ENCODE results near the gene CADM1.

GRCh38 chr11:115338476-115338875, 165.7 kb downstream of the CADM1 start:
- no peak for TF ChIP-seq EZH2 (IDR thresholded peaks at IDR 0.05; ENCODE audit: borderline replicate concordance, low read length)
- TF ChIP-seq CTCF (conservative IDR thresholded peaks at IDR 0.05 in 1 of 2, IDR thresholded peaks at IDR 0.05 in 1 of 2; ENCODE audit: extremely low read depth in 1 of 2, insufficient read depth in 1 of 2, low read depth in 1 of 2, low read length in 2 of 2), result no peak
